ENCODE data around the gene DLGAP3.

GRCh38 chr1:34911465-34911864 lies 18.0 kb downstream of the DLGAP3 start:
- TF ChIP-seq CTCF (conservative IDR thresholded peaks at IDR 0.05 in 1 of 2, IDR thresholded peaks at IDR 0.05 in 1 of 2; ENCODE audit: extremely low read depth in 1 of 2, insufficient read depth in 1 of 2, low read depth in 1 of 2, low read length in 2 of 2) = no peak
- TF ChIP-seq EZH2 (IDR thresholded peaks at IDR 0.05; ENCODE audit: borderline replicate concordance, low read length) = no peak

Data from mammary epithelial cell (primary cell).